Naive B cell (primary cell): ENCODE measurements around the gene AMDHD1. TPM values are rescaled to one million over a fixed set of nuclear protein-coding genes. Genes with fewer than 3 reads are reported as not detected.
A peak's percentile ranks its signal among the peaks of the same experiment; 100 is the strongest.

Source experiments
- ATAC-seq, 2 donors: fragments of 150-1000 bp; cut with Tn5 transposase; 2 replicates each; pipeline ENCODE4 v1.10.0; 2021; ENCODE audit warnings: low read depth in 2 of 2, mild to moderate bottlenecking in 2 of 2, moderate library complexity in 2 of 2
- DNase-seq: peaks from one replicate; pipeline ENCODE4 v3.0.0; 2022
- H3K27ac Mint-ChIP-seq, 6 donors: one replicate each; pipeline ENCODE4 v1.8.0; 2020 to 2022; ENCODE audit warnings: mild to moderate bottlenecking in 6 of 6, mixed read lengths in 6 of 6, moderate library complexity in 5 of 6, inconsistent platforms in 2 of 6
- H3K27me3 Mint-ChIP-seq, 3 donors: one replicate each; pipeline ENCODE4 v1.8.0; 2021 to 2022; ENCODE audit warnings: mixed read lengths in 3 of 3, mild to moderate bottlenecking in 1 of 3
- H3K36me3 Mint-ChIP-seq, 2 donors: one replicate each; pipeline ENCODE4 v1.8.0; 2020 to 2022; ENCODE audit warnings: mixed read lengths in 2 of 2, inconsistent platforms in 1 of 2, mild to moderate bottlenecking in 1 of 2
- H3K4me1 Mint-ChIP-seq, 3 donors: one replicate each; pipeline ENCODE4 v1.8.0; 2020 to 2022; ENCODE audit warnings: mixed read lengths in 3 of 3, inconsistent platforms in 1 of 3, mild to moderate bottlenecking in 1 of 3, moderate library complexity in 1 of 3
- H3K4me3 Mint-ChIP-seq, 8 donors: one replicate each; pipeline ENCODE4 v1.8.0; 2020 to 2022; ENCODE audit warnings: mild to moderate bottlenecking in 8 of 8, mixed read lengths in 8 of 8, moderate library complexity in 8 of 8, inconsistent platforms in 2 of 8
- H3K9me3 Mint-ChIP-seq, 7 donors: one replicate each; pipeline ENCODE4 v1.8.0; 2020 to 2022; ENCODE audit warnings: mixed read lengths in 7 of 7, mild to moderate bottlenecking in 5 of 7, inconsistent platforms in 2 of 7, moderate library complexity in 1 of 7
- polyA plus RNA-seq, 6 donors: library from polyadenylated mRNA; unstranded; fragments of 300-500 nt; fragmentation: Illumina TruSeq; gene quantifications; one replicate each; pipeline ENCODE4 v1.2.3, GENCODE V29; 2021; ENCODE audit warnings: low read depth in 6 of 6

AMDHD1 gene
- polyA plus RNA-seq, 6 donors from 2014 or later, result 0.20 to 0.85 (median 0.39) TPM; not detected in 2

DNA sequence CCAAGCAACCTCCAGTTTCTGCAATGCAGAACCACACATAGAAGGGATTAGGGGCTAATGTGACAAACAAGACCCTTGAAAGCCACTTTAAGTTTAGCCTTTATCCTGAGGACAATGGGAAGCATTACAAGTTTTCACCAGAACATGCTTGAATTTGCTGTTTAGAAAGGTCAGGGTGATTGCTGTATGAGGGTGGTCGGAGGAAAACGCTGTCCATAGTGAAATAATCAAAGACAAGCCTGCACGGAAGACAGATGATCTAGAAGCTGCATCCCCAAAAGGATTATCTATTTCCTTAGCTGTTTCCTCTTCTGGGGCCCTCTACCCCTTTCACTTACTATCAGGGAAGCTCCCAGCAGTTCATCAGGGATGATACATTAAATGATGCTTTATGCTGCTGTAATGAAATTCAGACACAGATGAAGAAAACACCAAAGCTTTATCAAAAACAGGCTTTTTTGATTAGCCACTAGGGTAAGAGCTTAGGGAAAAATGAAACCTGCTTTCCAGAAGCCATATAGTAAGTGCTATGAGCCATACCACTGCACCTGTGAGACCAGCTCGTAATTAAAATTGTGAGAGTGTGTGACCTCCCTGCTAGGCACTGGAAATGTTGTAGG, 46.5 kb downstream of the AMDHD1 start:
- Mint-ChIP-seq H3K9me3 (no peaks in the 10 kb centered on the region), H3K36me3 (peaks cover 5 to 17% of the 10 kb centered on the region in 2 donors), H3K4me3 (no peak overlapping the region), H3K27ac (no peak overlapping the region), H3K4me1 (peaks cover 0 to 7% (median 0%) of the 10 kb centered on the region in 3 donors), H3K27me3 (no peaks in the 10 kb centered on the region)
- ATAC-seq (no peak), DNase-seq (no peak)

DNA sequence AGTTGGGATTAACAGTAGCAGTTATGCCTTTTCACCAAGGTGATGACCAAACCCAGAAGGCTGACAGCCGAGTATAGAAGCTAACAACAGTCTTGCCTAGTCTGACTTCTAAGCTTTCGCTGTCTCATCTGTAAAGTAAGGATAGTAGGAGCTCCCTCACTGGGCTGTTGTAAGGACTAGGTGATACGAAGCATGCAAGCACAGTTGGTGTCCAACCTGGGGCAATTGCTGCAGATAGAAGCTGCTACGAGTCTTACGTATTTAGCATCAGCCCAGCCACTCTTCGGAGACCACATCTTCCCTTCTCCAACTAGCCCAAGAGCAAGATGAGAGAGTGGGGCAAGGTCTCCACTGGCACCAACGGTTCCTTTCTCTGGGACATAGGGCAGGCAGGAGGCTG, 47.0 kb downstream of the AMDHD1 start:
- Mint-ChIP-seq H3K27me3 (no peaks in the 10 kb centered on the region), H3K36me3 (peaks cover 5 to 17% of the 10 kb centered on the region in 2 donors), H3K4me1 (peaks cover 0 to 7% (median 0%) of the 10 kb centered on the region in 3 donors), H3K9me3 (no peaks in the 10 kb centered on the region), H3K4me3 (no peak overlapping the region), H3K27ac (peak overlapping the region in 1 of 6 donors; percentile 45)
- ATAC-seq (no peak), DNase-seq (no peak)

- DNase-seq, result no peak
- Mint-ChIP-seq H3K4me3 (no peak overlapping the region), H3K27me3 (no peaks in the 10 kb centered on the region), H3K36me3 (peaks cover 5 to 18% of the 10 kb centered on the region in 2 donors), H3K27ac (no peak overlapping the region), H3K4me1 (peaks cover 6 to 9% (median 8%) of the 10 kb centered on the region in 3 donors), H3K9me3 (no peaks in the 10 kb centered on the region)
- ATAC-seq, result no peak
Observed at GRCh38 chr12:95993907-95994306, 50.8 kb downstream of the AMDHD1 start.

DNA sequence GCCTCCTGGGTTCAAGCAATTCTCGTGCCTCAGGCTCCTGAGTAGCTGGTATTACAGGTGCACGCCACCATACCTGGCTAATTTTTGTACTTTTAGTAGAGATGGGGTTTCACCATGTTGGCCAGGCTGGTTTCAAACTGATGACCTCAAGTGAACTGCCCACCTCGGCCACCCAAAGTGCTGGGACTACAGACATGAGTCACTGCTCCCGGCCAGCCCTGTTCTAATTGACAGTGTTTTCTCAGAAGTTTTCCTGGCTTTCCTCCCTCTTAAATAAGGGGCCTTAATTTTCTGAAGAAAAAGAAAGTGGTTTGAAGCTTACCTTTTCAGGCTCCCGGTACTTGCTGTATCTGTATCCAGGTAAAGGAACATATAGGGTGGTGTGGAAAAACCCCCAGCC, 51.3 kb downstream of the AMDHD1 start:
- Mint-ChIP-seq H3K27me3 (no peaks in the 10 kb centered on the region), H3K27ac (no peak overlapping the region), H3K9me3 (no peaks in the 10 kb centered on the region), H3K4me3 (no peak overlapping the region), H3K36me3 (peaks cover 5 to 16% of the 10 kb centered on the region in 2 donors), H3K4me1 (peaks cover 9 to 13% (median 10%) of the 10 kb centered on the region in 3 donors)
- no peak for DNase-seq
- no peak for ATAC-seq

DNA sequence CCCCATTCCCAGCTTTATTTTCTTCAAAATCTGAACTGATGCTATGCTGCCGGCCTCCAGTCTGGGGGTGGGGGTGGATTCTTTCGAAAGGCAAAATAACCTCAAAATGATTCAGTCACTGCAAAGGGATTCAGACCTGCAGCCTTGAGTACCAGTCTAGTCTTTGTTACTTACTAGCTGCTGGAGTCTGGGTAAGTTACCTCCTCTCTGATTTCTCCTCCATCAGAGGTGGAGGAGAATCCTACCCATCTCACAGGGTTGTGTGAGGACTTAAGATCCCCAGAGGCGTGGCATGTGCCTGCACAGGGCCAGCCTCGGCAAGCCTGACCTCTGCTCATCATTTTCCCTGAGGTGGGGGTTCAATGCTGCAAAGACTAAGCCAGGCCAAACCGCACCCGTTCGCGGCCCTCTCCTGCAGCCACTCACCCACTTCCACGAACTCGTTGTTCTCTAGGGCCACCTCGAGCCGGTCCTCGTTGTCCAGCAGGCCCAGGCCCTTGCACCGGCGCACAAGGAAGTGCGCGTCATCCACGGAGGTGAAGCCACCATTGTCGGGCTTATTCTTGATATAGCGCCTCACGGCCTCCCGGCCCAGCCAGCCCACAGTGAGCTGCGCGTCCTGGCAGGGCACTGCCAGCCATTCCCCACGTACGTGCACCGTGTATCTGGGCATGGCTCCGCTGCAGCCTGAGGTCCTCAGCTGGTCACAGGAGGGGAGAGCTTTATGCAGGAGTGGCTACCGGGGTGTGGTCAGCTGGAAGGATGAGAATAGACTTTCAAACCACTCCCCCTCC, 52.3 kb downstream of the AMDHD1 start:
- ATAC-seq (no peak), DNase-seq (no peak)
- no peaks in the 10 kb centered on the region for H3K27me3 Mint-ChIP-seq
- H3K4me3 Mint-ChIP-seq, result no peak overlapping the region
- no peaks in the 10 kb centered on the region for H3K9me3 Mint-ChIP-seq
- H3K4me1 Mint-ChIP-seq, result peaks cover 10 to 15% (median 13%) of the 10 kb centered on the region in 3 donors
- peak overlapping the region in 2 of 6 donors; percentile 1 to 59 for H3K27ac Mint-ChIP-seq
- H3K36me3 Mint-ChIP-seq, result peaks cover 5 to 16% of the 10 kb centered on the region in 2 donors

DNA sequence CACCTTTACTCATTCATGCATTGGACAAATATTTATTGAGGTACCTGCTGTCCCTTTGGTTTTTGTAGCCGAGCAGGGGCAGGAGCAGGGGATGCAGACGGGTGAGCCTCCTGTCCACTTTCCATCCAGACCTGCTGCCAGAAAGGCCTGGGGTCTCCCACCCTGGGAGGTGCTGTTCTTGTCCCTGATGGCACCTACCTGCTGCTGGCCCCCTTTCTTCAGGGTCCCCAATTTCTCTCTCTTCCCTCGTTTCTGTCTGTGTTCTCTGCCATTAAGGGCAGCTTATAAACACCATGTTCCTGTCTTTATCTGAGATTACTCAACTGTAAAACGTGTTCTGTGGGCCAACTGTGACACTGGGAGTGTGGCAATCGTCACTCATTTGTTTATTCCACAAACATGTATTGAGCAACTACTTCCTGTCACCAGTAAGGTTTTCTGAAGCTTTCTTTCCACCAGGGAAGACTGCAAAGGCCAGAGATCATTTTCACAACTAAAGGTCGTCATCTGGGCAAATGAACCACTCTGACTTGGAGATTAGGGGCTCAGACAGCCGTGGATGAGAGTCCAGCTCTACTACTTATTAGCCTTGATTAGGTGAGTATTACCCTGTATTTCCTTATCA, 53.0 kb downstream of the AMDHD1 start, which contains the start of gene HAL:
Gene HAL, minus strand, starts transcription at position 311 of the 625 bp plus-strand sequence. CDS start 434 bp downstream, outside the sequence.
- no peak for ATAC-seq
- Mint-ChIP-seq H3K27me3 (no peaks in the 10 kb centered on the region), H3K9me3 (no peaks in the 10 kb centered on the region), H3K27ac (peak within 1 kb of the TSS in 3 of 6 donors; percentile 1 to 59 (median 14)), H3K4me1 (peaks cover 10 to 15% (median 13%) of the 10 kb centered on the region in 3 donors), H3K4me3 (no peak within 1 kb of the TSS), H3K36me3 (peaks cover 5 to 22% of the 10 kb centered on the region in 2 donors)
- no peak for DNase-seq

DNA sequence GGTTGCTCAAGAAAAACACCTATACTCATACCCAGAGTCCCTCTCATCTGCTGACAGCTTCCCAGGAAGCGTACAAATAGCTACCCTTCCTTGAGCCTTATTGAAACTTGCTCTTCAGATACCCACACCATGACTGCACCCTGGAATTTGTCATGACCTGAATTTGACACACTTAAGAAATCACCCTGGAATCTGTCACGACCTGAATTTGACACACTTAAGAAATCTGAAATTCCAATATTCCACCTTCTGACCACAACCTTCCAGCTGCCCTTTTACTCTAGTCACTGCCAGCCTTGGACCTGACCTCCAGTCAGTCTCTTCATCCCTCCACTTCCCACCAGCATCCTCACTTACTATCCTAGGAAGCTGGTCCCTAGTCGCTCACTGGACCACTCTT, 54.1 kb downstream of the AMDHD1 start:
- Mint-ChIP-seq H3K27me3 (no peaks in the 10 kb centered on the region), H3K4me1 (peaks cover 10 to 15% (median 13%) of the 10 kb centered on the region in 3 donors), H3K27ac (peak overlapping the region in 1 of 6 donors; percentile 11), H3K36me3 (peaks cover 5 to 24% of the 10 kb centered on the region in 2 donors), H3K9me3 (no peaks in the 10 kb centered on the region), H3K4me3 (no peak overlapping the region)
- DNase-seq (no peak), ATAC-seq (no peak)

- peaks cover 12 to 19% of the 10 kb centered on the region in 2 donors for H3K36me3 Mint-ChIP-seq
- H3K4me1 Mint-ChIP-seq, result peaks cover 10 to 15% (median 13%) of the 10 kb centered on the region in 3 donors
- H3K9me3 Mint-ChIP-seq, result no peaks in the 10 kb centered on the region
- no peak for DNase-seq
- H3K27me3 Mint-ChIP-seq, result no peaks in the 10 kb centered on the region
- no peak for ATAC-seq
- no peak overlapping the region for H3K4me3 Mint-ChIP-seq
- H3K27ac Mint-ChIP-seq, result peak overlapping the region in 2 of 6 donors; percentile 8 to 61
Observed at GRCh38 chr12:95997911-95998510, 54.9 kb downstream of the AMDHD1 start.

DNA sequence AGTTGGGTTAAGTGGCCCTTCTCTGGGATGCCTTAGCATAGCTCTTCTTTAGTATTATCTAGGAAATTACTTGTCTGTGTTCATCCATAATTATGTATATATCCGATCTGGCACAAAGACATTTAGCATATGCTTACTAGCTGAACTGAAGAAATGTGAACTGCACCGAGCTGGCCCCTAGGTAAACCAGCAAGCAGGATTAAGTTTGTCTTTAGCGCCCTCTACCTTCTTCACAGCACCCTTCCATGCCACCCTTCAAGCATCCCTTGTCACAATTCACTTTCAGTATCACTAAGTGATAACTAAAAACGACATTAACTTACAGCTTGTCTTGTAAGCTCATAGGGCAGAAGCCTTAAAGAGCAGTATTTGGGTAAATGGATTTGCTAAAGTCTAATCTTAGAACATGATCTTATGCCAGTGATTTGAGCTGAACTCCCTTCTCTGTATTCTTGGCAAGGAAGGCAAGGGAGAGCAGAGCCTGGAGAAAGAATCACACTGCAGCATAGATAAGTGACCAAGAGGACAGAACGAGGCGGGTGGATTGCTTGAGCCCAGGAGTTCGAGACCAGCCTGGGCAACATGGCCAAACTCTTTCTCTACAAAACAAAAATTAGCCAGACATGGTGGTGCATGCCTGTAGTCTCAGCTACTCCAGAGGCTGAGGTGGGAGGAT, 55.6 kb downstream of the AMDHD1 start:
- Mint-ChIP-seq H3K9me3 (no peaks in the 10 kb centered on the region), H3K4me1 (peaks cover 10 to 15% (median 13%) of the 10 kb centered on the region in 3 donors), H3K4me3 (no peak overlapping the region), H3K27me3 (no peaks in the 10 kb centered on the region), H3K27ac (peak overlapping the region in 5 of 6 donors; percentile 8 to 90 (median 78)), H3K36me3 (peaks cover 13 to 15% of the 10 kb centered on the region in 2 donors)
- peak; percentile 51 for DNase-seq
- ATAC-seq, result peak; percentile 98 to 99

DNA sequence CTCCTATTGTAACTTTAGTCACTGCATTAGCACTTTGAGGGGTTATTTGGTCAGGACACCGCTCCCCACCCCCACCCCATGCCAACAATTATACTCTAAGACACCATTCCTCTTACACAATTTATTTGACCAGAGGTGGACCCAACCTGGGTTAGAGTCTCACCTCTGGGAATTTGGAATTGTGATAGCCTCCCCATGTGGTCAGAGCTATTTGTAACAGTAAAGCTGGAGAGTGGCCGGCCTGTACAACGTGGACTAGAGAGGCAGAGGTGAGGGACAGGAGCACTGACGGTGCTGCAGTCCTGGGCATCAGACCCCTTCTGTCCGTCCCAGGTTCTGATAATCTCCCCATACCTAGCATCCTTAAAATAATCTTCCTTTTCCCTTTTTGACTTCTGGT, 56.4 kb downstream of the AMDHD1 start:
- DNase-seq, result no peak
- Mint-ChIP-seq H3K36me3 (peaks cover 16 to 17% of the 10 kb centered on the region in 2 donors), H3K27me3 (no peaks in the 10 kb centered on the region), H3K4me3 (no peak overlapping the region), H3K9me3 (no peaks in the 10 kb centered on the region), H3K27ac (peak overlapping the region in 3 of 6 donors; percentile 38 to 95 (median 81)), H3K4me1 (peaks cover 10 to 15% (median 13%) of the 10 kb centered on the region in 3 donors)
- ATAC-seq, result no peak

DNA sequence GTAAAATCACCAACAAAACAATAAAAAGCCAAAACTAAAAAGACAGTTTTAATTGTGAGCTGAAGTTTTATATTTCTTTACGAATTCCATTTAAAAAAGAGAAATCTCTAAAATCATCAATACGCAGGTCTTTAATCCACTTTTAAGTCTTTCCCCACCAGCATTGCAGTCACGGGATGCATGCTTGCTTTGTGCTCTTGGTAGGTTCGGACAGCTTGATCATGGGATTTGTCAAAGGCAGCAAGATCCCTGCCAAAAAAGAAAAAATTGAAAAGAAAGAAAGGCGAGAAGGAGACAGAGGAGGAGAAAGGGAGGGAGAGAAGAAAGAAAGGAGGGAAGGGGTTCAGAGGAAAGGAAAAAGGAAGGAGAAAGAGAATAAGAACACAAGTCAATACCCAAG, 57.7 kb downstream of the AMDHD1 start:
- peaks cover 25 to 29% of the 10 kb centered on the region in 2 donors for H3K36me3 Mint-ChIP-seq
- H3K27me3 Mint-ChIP-seq, result no peaks in the 10 kb centered on the region
- ATAC-seq (no peak), DNase-seq (no peak)
- peak overlapping the region in 3 of 6 donors; percentile 33 to 84 (median 63) for H3K27ac Mint-ChIP-seq
- H3K4me3 Mint-ChIP-seq, result no peak overlapping the region
- no peaks in the 10 kb centered on the region for H3K9me3 Mint-ChIP-seq
- H3K4me1 Mint-ChIP-seq, result peaks cover 10 to 15% (median 13%) of the 10 kb centered on the region in 3 donors

DNA sequence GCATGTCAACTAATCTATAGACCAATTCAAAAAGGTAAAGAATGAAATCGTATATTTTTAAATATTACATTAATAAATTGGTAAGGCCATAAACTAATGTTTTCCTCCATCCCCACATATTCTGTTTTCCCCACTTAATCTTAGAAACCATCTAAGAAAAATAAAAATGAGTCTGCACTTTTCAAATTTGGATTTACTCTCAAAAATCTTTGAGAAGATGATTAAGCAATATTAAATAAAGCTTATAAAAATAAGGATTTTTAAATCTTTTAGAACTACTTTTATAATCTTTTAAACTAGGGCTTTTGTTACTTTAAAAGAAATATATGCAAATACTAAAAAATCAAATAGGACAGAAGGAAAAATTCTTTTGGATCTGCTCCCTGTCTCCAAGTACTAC, 63.6 kb downstream of the AMDHD1 start:
- no peaks in the 10 kb centered on the region for H3K27me3 Mint-ChIP-seq
- H3K4me3 Mint-ChIP-seq, result no peak overlapping the region
- no peak for ATAC-seq
- DNase-seq, result no peak
- no peaks in the 10 kb centered on the region for H3K9me3 Mint-ChIP-seq
- no peaks in the 10 kb centered on the region for H3K4me1 Mint-ChIP-seq
- no peak overlapping the region for H3K27ac Mint-ChIP-seq
- H3K36me3 Mint-ChIP-seq, result peaks cover 42 to 44% of the 10 kb centered on the region in 2 donors

- DNase-seq (no peak), ATAC-seq (no peak)
- no peak overlapping the region for H3K27ac Mint-ChIP-seq
- no peaks in the 10 kb centered on the region for H3K9me3 Mint-ChIP-seq
- H3K36me3 Mint-ChIP-seq, result peaks cover 44 to 46% of the 10 kb centered on the region in 2 donors
- no peak overlapping the region for H3K4me3 Mint-ChIP-seq
- H3K4me1 Mint-ChIP-seq, result no peaks in the 10 kb centered on the region
- no peaks in the 10 kb centered on the region for H3K27me3 Mint-ChIP-seq
Observed at GRCh38 chr12:96007729-96008128, 64.6 kb downstream of the AMDHD1 start.
